ENCODE data around the gene ZNF468.
A peak's percentile ranks its signal among the peaks of the same experiment; 100 is the strongest.
"Not testable (repeated sequence)": the region's sequence is repeated elsewhere in the genome, so short reads cannot be mapped to it uniquely, and the experiment has no call there.

ZNF468 gene

GRCh38 chr19:52857378-52858191, at the start of gene ZNF468:
TSS of gene ZNF468 (minus strand) at chr19:52857619. CDS start at chr19:52854272, 3,347 bp downstream.
- peak; percentile 44 for DNase-seq (ENCODE audit: low read depth)

- not testable (repeated sequence) for DNase-seq (ENCODE audit: low read depth)
These were observed 46.8 kb upstream of the ZNF468 start for GRCh38 chr19:52904052-52904780.

- no peak for DNase-seq (ENCODE audit: low read depth)
These were observed 44.4 kb upstream of the ZNF468 start for GRCh38 chr19:52901842-52902241.

GRCh38 chr19:52898596-52898995, 41.2 kb upstream of the ZNF468 start:
- not testable (repeated sequence) for DNase-seq (ENCODE audit: low read depth)

- no peak for DNase-seq (ENCODE audit: low read depth)
These were observed 40.7 kb upstream of the ZNF468 start for GRCh38 chr19:52898101-52898500.

GRCh38 chr19:52897138-52897935, 39.9 kb upstream of the ZNF468 start, which contains the start of gene ZNF320:
TSS of gene ZNF320 (minus strand) at chr19:52897635. CDS start at chr19:52890255, 7,380 bp downstream.
- peak; percentile 87 for DNase-seq (ENCODE audit: low read depth)

- DNase-seq (ENCODE audit: low read depth): peak; percentile 0
These were observed 39.2 kb upstream of the ZNF468 start for GRCh38 chr19:52896431-52897137.

- DNase-seq (ENCODE audit: low read depth): no peak
These were observed 33.9 kb upstream of the ZNF468 start for GRCh38 chr19:52891336-52891735.

- no peak for DNase-seq (ENCODE audit: low read depth)
These were observed 32.5 kb upstream of the ZNF468 start for GRCh38 chr19:52889931-52890330.

- no peak for DNase-seq (ENCODE audit: low read depth)
These were observed 31.7 kb upstream of the ZNF468 start for GRCh38 chr19:52889076-52889475.

- no peak for DNase-seq (ENCODE audit: low read depth)
These were observed 23.5 kb upstream of the ZNF468 start for GRCh38 chr19:52880895-52881389.

GRCh38 chr19:52872996-52873395, 15.6 kb upstream of the ZNF468 start:
- DNase-seq (ENCODE audit: low read depth): not testable (repeated sequence)

- no peak for DNase-seq (ENCODE audit: low read depth)
These were observed 14.0 kb upstream of the ZNF468 start for GRCh38 chr19:52871466-52871865.

- not testable (repeated sequence) for DNase-seq (ENCODE audit: low read depth)
These were observed 10.6 kb upstream of the ZNF468 start for GRCh38 chr19:52868031-52868430.

- not testable (repeated sequence) for DNase-seq (ENCODE audit: low read depth)
These were observed 660 bp downstream of the ZNF468 start for GRCh38 chr19:52856540-52857377.

- DNase-seq (ENCODE audit: low read depth): not testable (repeated sequence)
These were observed 10.1 kb downstream of the ZNF468 start for GRCh38 chr19:52847352-52847751.

GRCh38 chr19:52840825-52841465, 16.5 kb downstream of the ZNF468 start:
- DNase-seq (ENCODE audit: low read depth): not testable (repeated sequence)

- DNase-seq (ENCODE audit: low read depth): not testable (repeated sequence)
These were observed 23.1 kb downstream of the ZNF468 start for GRCh38 chr19:52834289-52834688.

- not testable (repeated sequence) for DNase-seq (ENCODE audit: low read depth)
These were observed 23.9 kb downstream of the ZNF468 start for GRCh38 chr19:52833541-52833940.

- not testable (repeated sequence) for DNase-seq (ENCODE audit: low read depth)
These were observed 27.6 kb downstream of the ZNF468 start for GRCh38 chr19:52829866-52830265.
